Measurements from ENCODE around the gene IGFL3.
"Not testable (repeated sequence)": the region's sequence is repeated elsewhere in the genome, so short reads cannot be mapped to it uniquely, and the experiment has no call there.

- TF ChIP-seq, protein P1, sequence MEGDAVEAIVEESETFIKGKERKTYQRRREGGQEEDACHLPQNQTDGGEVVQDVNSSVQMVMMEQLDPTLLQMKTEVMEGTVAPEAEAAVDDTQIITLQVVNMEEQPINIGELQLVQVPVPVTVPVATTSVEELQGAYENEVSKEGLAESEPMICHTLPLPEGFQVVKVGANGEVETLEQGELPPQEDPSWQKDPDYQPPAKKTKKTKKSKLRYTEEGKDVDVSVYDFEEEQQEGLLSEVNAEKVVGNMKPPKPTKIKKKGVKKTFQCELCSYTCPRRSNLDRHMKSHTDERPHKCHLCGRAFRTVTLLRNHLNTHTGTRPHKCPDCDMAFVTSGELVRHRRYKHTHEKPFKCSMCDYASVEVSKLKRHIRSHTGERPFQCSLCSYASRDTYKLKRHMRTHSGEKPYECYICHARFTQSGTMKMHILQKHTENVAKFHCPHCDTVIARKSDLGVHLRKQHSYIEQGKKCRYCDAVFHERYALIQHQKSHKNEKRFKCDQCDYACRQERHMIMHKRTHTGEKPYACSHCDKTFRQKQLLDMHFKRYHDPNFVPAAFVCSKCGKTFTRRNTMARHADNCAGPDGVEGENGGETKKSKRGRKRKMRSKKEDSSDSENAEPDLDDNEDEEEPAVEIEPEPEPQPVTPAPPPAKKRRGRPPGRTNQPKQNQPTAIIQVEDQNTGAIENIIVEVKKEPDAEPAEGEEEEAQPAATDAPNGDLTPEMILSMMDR (IDR thresholded peaks at IDR 0.05), result not testable (repeated sequence)
- TF ChIP-seq POLR2A (IDR thresholded peaks at IDR 0.05), result not testable (repeated sequence)
Measured at GRCh38 chr19:46102333-46102732, 22.2 kb downstream of the IGFL3 start.
